Psoas muscle (tissue), 8 donors: ENCODE results near the gene KLHL34. TPM values are rescaled to one million over a fixed set of nuclear protein-coding genes. Genes with fewer than 3 reads are reported as not detected.
A peak's percentile ranks its signal among the peaks of the same experiment; 100 is the strongest.

Source experiments
- ATAC-seq, 4 donors: fragments of 200-7000 bp; cut with Tn5 transposase; one replicate each; pipeline ENCODE4 v1.9.1; 2020; ENCODE audit warnings: moderate library complexity in 3 of 4, mild to moderate bottlenecking in 2 of 4
- DNase-seq, 2 donors: peaks; one replicate each; pipeline ENCODE4 v3.0.0-alpha.2; 2020
- H3K27ac ChIP-seq: fragments of 200-600 bp; one replicate; pipeline ENCODE4 v1.8.0; 2022
- H3K27me3 ChIP-seq, 3 donors: fragments of 200-600 bp in 1 of 3; one replicate each; pipeline versions ENCODE4 v1.6.1 to v1.8.0; 2013 to 2022; ENCODE audit warnings: low read length in 2 of 3, mild to moderate bottlenecking in 2 of 3, moderate library complexity in 1 of 3; ENCODE audit not compliant: insufficient read depth in 3 of 3
- H3K36me3 ChIP-seq, 2 donors: fragments of 200-600 bp in 1 of 2; one replicate each; pipeline versions ENCODE4 v1.6.1 to v1.8.0; 2013 to 2022; ENCODE audit warnings: low read depth in 1 of 2, mild to moderate bottlenecking in 1 of 2, moderate library complexity in 1 of 2; ENCODE audit not compliant: insufficient read depth in 1 of 2
- H3K4me1 ChIP-seq: fragments of 200-600 bp; one replicate; pipeline ENCODE4 v1.8.0; 2022
- H3K4me3 ChIP-seq: fragments of 200-600 bp; one replicate; pipeline ENCODE4 v1.8.0; 2022; ENCODE audit warnings: mild to moderate bottlenecking
- H3K9me3 ChIP-seq: fragments of 200-600 bp; one replicate; pipeline ENCODE4 v1.8.0; 2022
- WGBS, 3 donors: extraction: QIAGEN DNeasy Blood & Tissue Kit; methylation state at CpG; one replicate each; pipeline versions ENCODE4 v1.1.6 to v1.1.7; 2013; 5-methylcytosine and 5-hydroxymethylcytosine counted together
- intact Hi-C, 2 donors: fragments of 100-400 bp; cut with DNase I; formaldehyde crosslinking; loops; one replicate each; pipeline versions ENCODE4 v1.11.0 to v1.14.2; 2022
- polyA plus RNA-seq, 3 donors: library from polyadenylated mRNA; stranded (reverse); fragments of 200-250 nt; gene quantifications; one replicate each; pipeline ENCODE4 v1.2.3, GENCODE V29; 2013
- total RNA-seq, 4 donors: library from RNA; stranded (reverse); fragmentation: NEBNext Ultra II Directional in 2 of 4; extraction: Animal tissue kit (Norgen Biotek cat#: 25700) in 2 of 4; gene quantifications; one replicate each; pipeline versions ENCODE4 v1.2.1 to v1.2.4, GENCODE V29; 2021 to 2023
- TF ChIP-seq, protein P1 (sequence below): fragments of 200-600 bp; IDR thresholded peaks from one replicate; pipeline ENCODE4 v1.8.0; 2022; ENCODE audit warnings: antibody characterized with exemption
- donor health status: healthy with polysubstance abuse.
- donor health status: DM: no; HTN: no; CAD: no; lungs with moderate emphysema.
- donor health status: Bipolar disorder and iron deficiency.
- donor health status: healthy.
- donor health status: DM: yes; HTN: yes; CAD: no.
- donor health status: DM: no; HTN: no; CAD: no.
- donor health status: DM: no; HTN: no; CAD: no.
- donor health status: DM: yes; HTN: yes; CAD: no.

KLHL34 gene
- total and polyA plus RNA-seq, 7 donors = 0.99 to 29.6 (median 14.4) TPM

DNA sequence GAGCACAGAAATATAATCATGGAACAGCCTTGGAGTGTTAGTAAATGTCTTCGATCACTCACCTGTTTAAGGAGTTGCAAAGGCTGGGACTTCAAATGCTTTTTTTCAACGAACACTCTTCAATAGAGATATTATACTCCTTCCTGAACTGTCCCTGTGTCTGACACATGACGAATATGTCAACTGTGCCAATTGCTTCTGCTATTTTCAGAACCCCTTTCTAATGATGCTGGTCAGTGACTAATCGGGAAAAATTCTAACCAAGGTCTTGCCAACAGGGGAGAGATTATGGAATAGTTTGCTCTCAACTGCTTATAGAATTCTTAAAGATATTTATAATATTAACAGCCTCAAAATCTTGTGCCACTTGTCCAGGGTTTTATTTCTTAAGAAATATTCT is 8.5 kb upstream of the KLHL34 start:
- no peaks in the 10 kb centered on the region for H3K27me3 ChIP-seq
- H3K9me3 ChIP-seq = no peaks in the 10 kb centered on the region
- no peaks in the 10 kb centered on the region for H3K4me1 ChIP-seq
- H3K4me3 ChIP-seq = no peak overlapping the region
- TF ChIP-seq, protein P1, sequence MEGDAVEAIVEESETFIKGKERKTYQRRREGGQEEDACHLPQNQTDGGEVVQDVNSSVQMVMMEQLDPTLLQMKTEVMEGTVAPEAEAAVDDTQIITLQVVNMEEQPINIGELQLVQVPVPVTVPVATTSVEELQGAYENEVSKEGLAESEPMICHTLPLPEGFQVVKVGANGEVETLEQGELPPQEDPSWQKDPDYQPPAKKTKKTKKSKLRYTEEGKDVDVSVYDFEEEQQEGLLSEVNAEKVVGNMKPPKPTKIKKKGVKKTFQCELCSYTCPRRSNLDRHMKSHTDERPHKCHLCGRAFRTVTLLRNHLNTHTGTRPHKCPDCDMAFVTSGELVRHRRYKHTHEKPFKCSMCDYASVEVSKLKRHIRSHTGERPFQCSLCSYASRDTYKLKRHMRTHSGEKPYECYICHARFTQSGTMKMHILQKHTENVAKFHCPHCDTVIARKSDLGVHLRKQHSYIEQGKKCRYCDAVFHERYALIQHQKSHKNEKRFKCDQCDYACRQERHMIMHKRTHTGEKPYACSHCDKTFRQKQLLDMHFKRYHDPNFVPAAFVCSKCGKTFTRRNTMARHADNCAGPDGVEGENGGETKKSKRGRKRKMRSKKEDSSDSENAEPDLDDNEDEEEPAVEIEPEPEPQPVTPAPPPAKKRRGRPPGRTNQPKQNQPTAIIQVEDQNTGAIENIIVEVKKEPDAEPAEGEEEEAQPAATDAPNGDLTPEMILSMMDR = no peak
- peak; percentile 77 to 86 (median 83) for ATAC-seq
- DNase-seq = no peak
- WGBS, 3 donors = 35 to 50% (median 42%) methylated on average over 4 of the region's 4 CpGs
- intact Hi-C loops = no loop called here
- peak overlapping the region; percentile 68 for H3K27ac ChIP-seq
- H3K36me3 ChIP-seq = no peaks in the 10 kb centered on the region

DNA sequence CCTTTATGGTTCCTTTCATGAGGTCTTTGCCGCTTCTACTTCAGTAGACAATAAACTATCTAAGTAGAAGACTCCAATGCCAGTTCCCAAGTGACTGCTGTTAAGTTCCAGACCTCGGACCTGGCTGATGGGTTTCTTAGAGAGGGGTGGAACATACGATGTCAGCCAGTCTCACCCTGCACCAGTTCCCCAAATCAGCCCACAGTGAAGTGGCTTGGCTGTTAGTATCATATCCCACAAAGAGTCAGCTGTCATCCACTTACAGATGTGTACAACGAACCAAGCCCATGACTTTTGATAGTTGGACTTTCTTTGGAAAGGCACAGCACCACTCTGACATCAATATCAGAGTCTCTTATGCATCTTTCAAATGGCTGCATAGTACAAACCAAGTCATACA is 8.1 kb upstream of the KLHL34 start:
- Histone ChIP-seq H3K36me3 (no peaks in the 10 kb centered on the region), H3K4me1 (no peaks in the 10 kb centered on the region), H3K9me3 (no peaks in the 10 kb centered on the region), H3K4me3 (no peak overlapping the region), H3K27ac (peak overlapping the region; percentile 68), H3K27me3 (no peaks in the 10 kb centered on the region)
- intact Hi-C loops = no loop called here
- 55 to 67% (median 58%) methylated on average over 4 of the region's 4 CpGs for WGBS, 3 donors
- ATAC-seq (peak; percentile 3 to 24 (median 20)), DNase-seq (no peak)
- TF ChIP-seq, protein P1 = no peak

DNA sequence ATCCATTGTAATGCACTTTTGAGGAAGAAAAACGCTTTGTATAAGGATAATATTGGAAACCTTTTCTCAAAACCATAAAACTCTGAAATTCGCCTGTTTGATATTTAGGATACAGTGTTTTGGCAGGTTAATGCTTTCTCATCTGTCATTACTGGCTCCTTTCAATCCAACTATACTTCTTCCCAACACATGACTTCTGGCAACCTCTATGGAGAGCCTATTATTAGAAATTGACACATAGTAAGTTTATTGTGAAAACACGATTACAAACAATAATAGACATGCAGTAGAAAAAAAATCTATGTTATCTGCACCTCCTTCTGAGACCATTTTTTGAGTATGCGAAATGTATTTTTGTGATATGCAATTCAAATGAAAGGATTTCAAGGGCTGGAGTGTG is 4.6 kb upstream of the KLHL34 start:
- Histone ChIP-seq H3K27ac (peak overlapping the region; percentile 94), H3K36me3 (no peaks in the 10 kb centered on the region), H3K4me3 (no peak overlapping the region), H3K27me3 (no peaks in the 10 kb centered on the region), H3K9me3 (no peaks in the 10 kb centered on the region), H3K4me1 (no peaks in the 10 kb centered on the region)
- WGBS, 3 donors = 37 to 54% (median 50%) methylated on average over 4 of the region's 4 CpGs
- DNase-seq (no peak), ATAC-seq (peak in 3 of 4 donors; percentile 19 to 48 (median 28))
- intact Hi-C loops = no loop called here
- TF ChIP-seq, protein P1 = no peak

DNA sequence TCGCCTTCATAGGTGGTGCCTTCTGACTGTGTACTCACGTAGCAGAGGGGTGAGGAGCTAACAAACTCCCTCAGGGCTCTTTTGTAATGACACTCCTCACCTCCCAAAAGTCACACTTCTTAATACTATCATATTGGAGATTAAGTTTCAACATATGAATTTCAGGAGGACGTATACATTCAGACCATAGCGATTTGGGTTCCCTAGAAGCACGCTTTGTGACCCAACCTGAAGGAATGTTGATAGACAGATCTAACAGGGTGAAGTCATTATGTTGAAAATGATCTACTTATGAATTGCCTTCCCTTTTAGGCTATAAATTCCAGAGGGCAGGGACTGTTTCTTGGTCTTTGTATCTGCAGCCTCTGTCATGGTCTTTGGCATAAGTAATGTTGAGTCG is 3.2 kb upstream of the KLHL34 start:
- 34 to 56% (median 39%) methylated on average over 6 of the region's 6 CpGs for WGBS, 3 donors
- TF ChIP-seq, protein P1 = no peak
- Histone ChIP-seq H3K27me3 (no peaks in the 10 kb centered on the region), H3K27ac (peak overlapping the region; percentile 94), H3K4me1 (no peaks in the 10 kb centered on the region), H3K9me3 (no peaks in the 10 kb centered on the region), H3K36me3 (no peaks in the 10 kb centered on the region), H3K4me3 (peak overlapping the region; percentile 65)
- ATAC-seq (no peak), DNase-seq (no peak)
- intact Hi-C loops = no loop called here

DNA sequence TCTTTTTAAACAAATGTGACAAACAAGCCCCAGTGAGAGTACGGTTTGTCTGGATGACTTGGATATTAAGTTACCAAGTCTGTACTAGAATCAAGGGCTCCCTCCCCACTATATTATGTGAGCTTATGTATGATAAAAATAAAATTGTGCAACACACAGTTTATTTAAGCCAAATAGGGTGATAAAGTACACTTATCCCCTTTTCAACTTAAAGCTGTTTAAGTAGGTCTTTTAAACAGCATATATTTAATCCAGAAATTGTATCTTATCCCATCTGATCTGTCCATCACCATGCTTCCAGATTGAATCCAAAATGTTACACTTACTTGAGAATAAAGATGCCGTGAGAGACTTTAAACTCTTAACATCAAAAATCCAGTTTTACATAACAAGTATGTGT is 2.0 kb upstream of the KLHL34 start:
- WGBS, 3 donors = 35 to 56% (median 44%) methylated on average over 2 of the region's 2 CpGs
- no peaks in the 10 kb centered on the region for H3K9me3 ChIP-seq
- no peak for ATAC-seq
- H3K4me3 ChIP-seq = peak overlapping the region; percentile 65
- H3K36me3 ChIP-seq = no peaks in the 10 kb centered on the region
- peak overlapping the region; percentile 94 for H3K27ac ChIP-seq
- H3K4me1 ChIP-seq = no peaks in the 10 kb centered on the region
- no peaks in the 10 kb centered on the region for H3K27me3 ChIP-seq
- no peak for DNase-seq
- intact Hi-C loops = no loop called here
- TF ChIP-seq, protein P1 = no peak
